Common myeloid progenitor, CD34-positive (primary cell): ENCODE results near the gene SLC16A13.
A peak's percentile ranks its signal among the peaks of the same experiment; 100 is the strongest.

Source experiments
- CTCF ChIA-PET: fragments of 350-600 bp; sonication (Branson Sonifier 250); formaldehyde crosslinking; loops from one replicate; lab custom pipeline; 2021; ENCODE audit warnings: antibody characterized with exemption; lab: Charles Lee
- POLR2A ChIA-PET: fragments of 350-600 bp; sonication (Branson Sonifier 250); formaldehyde crosslinking; loops from one replicate; lab custom pipeline; 2021; ENCODE audit warnings: antibody characterized with exemption; lab: Charles Lee
- DNase-seq, 3 donors: peaks; one replicate each; pipeline versions ENCODE4 v3.0.0 to v3.0.0-alpha.2; 2013
- H3K27ac ChIP-seq, 2 experiments: 1 replicate in 1 of 2; 2 replicates in 1 of 2; pipeline ENCODE4 v1.7.0; 2013; ENCODE audit warnings: inconsistent platforms in 2 of 2, low read length in 2 of 2, mild to moderate bottlenecking in 2 of 2, low read depth in 1 of 2, moderate library complexity in 1 of 2; ENCODE audit not compliant: severe bottlenecking in 2 of 2, insufficient read depth in 1 of 2, poor library complexity in 1 of 2
- H3K27me3 ChIP-seq, 5 experiments: replicated peaks in 2 of 5; 1 replicate in 3 of 5; 2 replicates in 2 of 5; pipeline versions ENCODE4 v1.6.1 to v1.7.0; 2013; ENCODE audit warnings: low read length in 4 of 5, mild to moderate bottlenecking in 2 of 5, moderate library complexity in 2 of 5, inconsistent platforms in 1 of 5; ENCODE audit not compliant: insufficient read depth in 5 of 5, control insufficient read depth in 4 of 5
- H3K36me3 ChIP-seq, 4 experiments: 1 replicate in 2 of 4; 2 replicates in 2 of 4; pipeline versions ENCODE4 v1.6.1 to v1.7.0; 2013; ENCODE audit warnings: low read length in 3 of 4, control low read depth in 1 of 4, mild to moderate bottlenecking in 1 of 4; ENCODE audit not compliant: control insufficient read depth in 4 of 4, insufficient read depth in 4 of 4
- H3K4me1 ChIP-seq, 4 experiments: 1 replicate in 3 of 4; 2 replicates in 1 of 4; pipeline versions ENCODE4 v1.6.1 to v1.7.1; 2013; ENCODE audit warnings: low read length in 3 of 4, mild to moderate bottlenecking in 3 of 4, control low read depth in 1 of 4, inconsistent platforms in 1 of 4, moderate library complexity in 1 of 4; ENCODE audit not compliant: control insufficient read depth in 4 of 4, insufficient read depth in 4 of 4; ENCODE audit errors: control extremely low read depth in 1 of 4
- H3K4me3 ChIP-seq, 7 experiments: 1 replicate in 4 of 7; 2 replicates in 3 of 7; pipeline versions ENCODE4 v1.5.1 to v1.7.0; 2013; ENCODE audit warnings: mild to moderate bottlenecking in 7 of 7, low read length in 6 of 7, moderate library complexity in 6 of 7, inconsistent platforms in 2 of 7, low read depth in 2 of 7, control low read depth in 1 of 7; ENCODE audit not compliant: insufficient read depth in 4 of 7, control insufficient read depth in 1 of 7; ENCODE audit errors: extremely low read depth in 1 of 7
- H3K9me3 ChIP-seq, 5 experiments: 1 replicate in 4 of 5; 2 replicates in 1 of 5; pipeline versions ENCODE4 v1.6.1 to v1.7.1; 2013; ENCODE audit warnings: low read length in 4 of 5, mild to moderate bottlenecking in 2 of 5, inconsistent platforms in 1 of 5, low read depth in 1 of 5, moderate library complexity in 1 of 5; ENCODE audit not compliant: control insufficient read depth in 4 of 5, insufficient read depth in 2 of 5; ENCODE audit errors: control extremely low read depth in 1 of 5
- WGBS: methylation state at CpG from one replicate; pipeline ENCODE4 v1.1.5; 2013; ENCODE audit not compliant: insufficient coverage; 5-methylcytosine and 5-hydroxymethylcytosine counted together

SLC16A13 gene

DNA sequence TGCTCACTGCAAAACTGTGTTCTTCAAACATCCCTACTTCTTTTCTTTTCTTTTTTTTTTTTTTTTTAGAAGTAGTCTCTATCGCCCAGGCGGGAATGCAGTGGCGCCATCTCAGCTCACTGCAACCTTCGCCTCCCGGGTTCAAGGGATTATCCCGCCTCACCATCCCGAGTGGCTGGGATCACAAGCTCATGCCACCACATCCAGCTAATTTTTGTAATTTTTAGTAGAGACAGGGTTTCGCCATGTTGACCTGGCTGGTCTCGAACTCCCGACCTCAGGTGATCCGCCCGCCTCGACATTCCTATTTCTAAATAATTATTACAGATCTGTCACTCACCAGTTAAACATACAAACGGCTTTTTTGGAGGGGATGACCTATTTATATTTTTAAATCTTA lies 24.4 kb upstream of the SLC16A13 start:
- CTCF ChIA-PET, result interaction anchor here (1.7 to 14.7 kb wide), 4 partner anchors 10 to 102 kb away, joined by 6 to 266 read pairs (median 50); no protein-coding TSS in a partner anchor
- POLR2A ChIA-PET, result interaction anchor here (2.5 kb wide), 1 partner anchor 11 kb away, joined by 16 read pairs; no protein-coding TSS in a partner anchor
- H3K27ac ChIP-seq, result peak overlapping the region; percentile 99 to 100
- H3K9me3 ChIP-seq, result no peaks in the 10 kb centered on the region
- H3K36me3 ChIP-seq, result peaks cover 5 to 18% (median 10%) of the 10 kb centered on the region in 4 experiments
- H3K27me3 ChIP-seq, result no peaks in the 10 kb centered on the region
- DNase-seq, result no peak
- 80% methylated on average over 1 of the region's 14 CpGs for WGBS
- H3K4me1 ChIP-seq, result peaks cover 24 to 50% (median 43%) of the 10 kb centered on the region in 4 experiments
- H3K4me3 ChIP-seq, result peak overlapping the region in 6 of 7 experiments; percentile 81 to 100 (median 96)

DNA sequence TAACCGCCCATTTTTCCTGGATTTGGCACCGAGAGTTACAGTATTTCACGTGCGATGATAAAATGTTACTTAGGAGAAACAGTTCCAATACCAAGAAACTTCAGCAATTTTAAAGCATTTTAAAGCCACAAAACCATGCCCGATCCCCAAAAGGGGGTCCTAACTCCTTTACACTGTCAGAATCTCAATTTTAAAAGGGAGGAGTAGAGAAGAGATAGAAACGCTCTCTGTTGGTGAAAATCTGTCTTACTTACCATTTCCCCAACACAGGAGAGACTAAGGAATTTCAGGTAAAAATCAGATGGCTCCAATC lies 23.9 kb upstream of the SLC16A13 start:
- H3K27me3 ChIP-seq, result no peaks in the 10 kb centered on the region
- H3K27ac ChIP-seq, result peak overlapping the region; percentile 99 to 100
- 26% methylated on average over 4 of the region's 6 CpGs for WGBS
- ChIA-PET CTCF (interaction anchor here (1.7 to 14.7 kb wide), 3 partner anchors 10 to 103 kb away, joined by 6 to 266 read pairs (median 91); no protein-coding TSS in a partner anchor), POLR2A (interaction anchor here (2.5 kb wide), 1 partner anchor 10 kb away, joined by 16 read pairs; no protein-coding TSS in a partner anchor)
- H3K4me3 ChIP-seq, result peak overlapping the region; percentile 81 to 100 (median 95)
- H3K4me1 ChIP-seq, result peaks cover 24 to 55% (median 48%) of the 10 kb centered on the region in 4 experiments
- DNase-seq, result no peak
- H3K36me3 ChIP-seq, result peaks cover 2 to 20% (median 8%) of the 10 kb centered on the region in 4 experiments
- no peaks in the 10 kb centered on the region for H3K9me3 ChIP-seq

DNA sequence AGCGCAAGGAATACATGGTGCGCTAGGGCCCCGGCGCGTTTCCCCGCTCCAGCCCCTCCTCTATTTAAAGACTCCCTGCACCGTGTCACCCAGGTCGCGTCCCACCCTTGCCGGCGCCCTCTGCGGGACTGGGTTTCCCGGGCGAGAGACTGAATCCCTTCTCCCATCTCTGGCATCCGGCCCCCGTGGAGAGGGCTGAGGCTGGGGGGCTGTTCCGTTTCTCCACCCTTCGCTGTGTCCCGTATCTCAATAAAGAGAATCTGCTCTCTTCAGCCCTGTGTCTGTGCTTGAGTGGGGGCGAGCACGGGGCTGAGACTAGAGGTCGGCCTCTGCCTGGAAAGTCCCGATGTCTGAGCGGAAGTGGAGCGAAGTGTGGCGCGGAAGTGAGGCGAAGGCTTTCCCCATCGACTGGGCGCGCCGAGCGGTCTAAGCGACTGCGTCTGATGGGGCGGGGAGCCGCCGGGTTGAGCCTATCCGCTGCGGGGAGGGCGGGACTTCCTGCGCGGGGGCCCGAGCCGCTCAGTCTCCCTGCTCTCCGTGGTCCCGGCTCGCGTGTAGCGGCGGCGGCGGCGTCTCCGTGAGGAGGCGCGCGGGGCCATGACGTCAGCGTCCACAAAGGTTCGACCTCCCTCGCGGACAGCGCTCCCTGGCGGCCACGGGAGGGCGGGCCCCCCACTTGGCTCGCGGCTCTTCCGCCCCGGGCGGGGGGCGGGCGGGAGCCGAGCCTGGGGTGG lies 21.4 kb upstream of the SLC16A13 start:
- Histone ChIP-seq H3K27me3 (no peaks in the 10 kb centered on the region), H3K9me3 (no peaks in the 10 kb centered on the region), H3K27ac (peak overlapping the region; percentile 99 to 100), H3K4me3 (peak overlapping the region; percentile 32 to 100 (median 95)), H3K36me3 (peaks cover 3 to 23% (median 9%) of the 10 kb centered on the region in 4 experiments), H3K4me1 (peaks cover 24 to 73% (median 65%) of the 10 kb centered on the region in 4 experiments)
- POLR2A ChIA-PET, result interaction anchor here (0.9 to 1.4 kb wide), 3 partner anchors 9 to 28 kb away, joined by 3 to 4 read pairs (median 3); no protein-coding TSS in a partner anchor
- DNase-seq, result peak; percentile 98 to 99 (median 99)
- WGBS, result 2% methylated on average over 44 of the region's 75 CpGs
- CTCF ChIA-PET, result interaction anchor here (1.0 to 1.7 kb wide), 4 partner anchors 16 to 101 kb away, joined by 3 to 6 read pairs (median 4); no protein-coding TSS in a partner anchor

DNA sequence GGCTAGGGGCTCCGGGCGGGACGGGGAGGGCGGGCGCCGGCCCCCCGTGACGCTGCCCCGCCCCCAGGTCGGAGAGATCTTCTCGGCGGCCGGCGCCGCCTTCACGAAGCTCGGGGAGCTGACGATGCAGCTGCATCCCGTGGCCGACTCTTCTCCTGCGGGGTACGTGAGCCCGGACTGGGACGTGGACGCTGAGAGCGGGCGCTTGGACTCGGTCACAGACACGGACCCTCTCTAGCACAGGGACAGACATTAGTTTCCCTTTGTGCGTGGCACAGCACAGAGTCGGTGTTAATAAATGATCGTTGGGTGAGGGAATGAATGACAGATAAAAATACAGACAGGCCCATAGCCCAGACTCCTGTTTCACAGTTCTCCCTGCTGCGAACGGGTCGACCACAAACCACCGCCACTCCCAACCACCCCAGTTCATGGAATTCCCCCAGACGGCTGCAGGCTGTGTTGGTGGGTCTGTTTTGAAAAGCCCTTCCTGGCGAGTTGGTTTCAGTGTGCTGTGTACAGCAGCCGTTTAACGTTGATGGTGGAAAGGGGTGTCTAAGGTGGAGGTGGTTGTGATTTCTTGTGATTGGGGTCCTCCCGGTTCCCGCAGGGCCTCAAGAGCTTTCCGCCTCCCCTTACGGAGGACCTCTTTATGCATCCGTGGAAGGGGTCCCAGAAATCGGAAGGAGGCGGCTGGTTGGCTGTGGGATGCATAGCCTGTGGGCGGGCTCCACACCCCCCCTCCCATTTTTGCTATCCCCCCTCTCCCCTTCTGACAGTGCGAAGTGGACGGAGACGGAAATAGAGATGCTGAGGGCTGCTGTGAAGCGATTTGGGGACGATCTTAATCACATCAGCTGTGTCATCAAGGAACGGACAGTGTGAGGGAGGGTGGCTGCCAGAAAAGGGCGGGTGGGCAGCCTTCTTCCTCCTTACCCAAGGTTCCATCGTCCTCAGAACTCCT lies 20.5 kb upstream of the SLC16A13 start:
- Histone ChIP-seq H3K27me3 (no peaks in the 10 kb centered on the region), H3K36me3 (peaks cover 0 to 15% (median 5%) of the 10 kb centered on the region in 4 experiments), H3K9me3 (no peaks in the 10 kb centered on the region), H3K4me1 (peaks cover 24 to 81% (median 67%) of the 10 kb centered on the region in 4 experiments), H3K27ac (peak overlapping the region; percentile 81 to 100), H3K4me3 (peak overlapping the region; percentile 58 to 100 (median 85))
- 0% methylated on average over 26 of the region's 56 CpGs for WGBS
- POLR2A ChIA-PET, result interaction anchor here (0.9 to 1.4 kb wide), 3 partner anchors 8 to 27 kb away, joined by 3 to 4 read pairs (median 3); no protein-coding TSS in a partner anchor
- DNase-seq, result peak; percentile 77 to 96 (median 95)
- CTCF ChIA-PET, result interaction anchor here (0.6 to 1.7 kb wide), 10 partner anchors 15 to 104 kb away, joined by 3 to 6 read pairs (median 3); no protein-coding TSS in a partner anchor

DNA sequence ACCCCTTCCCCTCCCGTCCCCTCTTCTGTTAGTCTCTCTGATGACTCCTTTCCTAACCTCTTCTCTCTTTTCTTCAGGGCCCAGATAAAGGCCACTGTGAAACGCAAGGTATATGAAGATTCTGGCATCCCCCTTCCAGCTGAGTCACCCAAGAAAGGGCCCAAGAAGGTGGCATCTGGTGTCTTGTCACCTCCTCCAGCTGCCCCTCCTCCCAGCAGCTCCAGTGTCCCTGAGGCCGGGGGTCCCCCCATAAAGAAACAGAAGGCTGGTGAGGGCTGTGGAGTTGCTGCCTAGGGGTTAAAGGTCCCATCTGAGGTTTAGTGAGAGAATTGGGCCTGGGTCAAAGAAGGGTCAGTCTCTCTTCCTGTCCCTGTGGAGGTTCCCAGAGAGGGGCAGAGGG lies 19.4 kb upstream of the SLC16A13 start:
- peaks cover 0 to 12% (median 5%) of the 10 kb centered on the region in 4 experiments for H3K36me3 ChIP-seq
- ChIA-PET CTCF (interaction anchor here (0.7 to 1.7 kb wide), 9 partner anchors 9 to 354 kb away, joined by 3 to 6 read pairs (median 3); no protein-coding TSS in a partner anchor), POLR2A (no interaction called here)
- no peaks in the 10 kb centered on the region for H3K27me3 ChIP-seq
- H3K4me1 ChIP-seq, result peaks cover 17 to 75% (median 59%) of the 10 kb centered on the region in 4 experiments
- H3K4me3 ChIP-seq, result no peak overlapping the region
- 100% methylated on average over 1 of the region's 3 CpGs for WGBS
- no peak for DNase-seq
- H3K9me3 ChIP-seq, result no peaks in the 10 kb centered on the region
- H3K27ac ChIP-seq, result no peak overlapping the region
